NCI-H82 treated with DMSO at 0.1 percent for 48 hours (cell line): Measurements from ENCODE around the gene CCT7.

ENCODE experiments used
- DNase-seq: peaks from one replicate; lab custom pipeline; 2025; ENCODE audit not compliant: unreplicated experiment; lab: John Stamatoyannopoulos, UW

CCT7 gene

DNA sequence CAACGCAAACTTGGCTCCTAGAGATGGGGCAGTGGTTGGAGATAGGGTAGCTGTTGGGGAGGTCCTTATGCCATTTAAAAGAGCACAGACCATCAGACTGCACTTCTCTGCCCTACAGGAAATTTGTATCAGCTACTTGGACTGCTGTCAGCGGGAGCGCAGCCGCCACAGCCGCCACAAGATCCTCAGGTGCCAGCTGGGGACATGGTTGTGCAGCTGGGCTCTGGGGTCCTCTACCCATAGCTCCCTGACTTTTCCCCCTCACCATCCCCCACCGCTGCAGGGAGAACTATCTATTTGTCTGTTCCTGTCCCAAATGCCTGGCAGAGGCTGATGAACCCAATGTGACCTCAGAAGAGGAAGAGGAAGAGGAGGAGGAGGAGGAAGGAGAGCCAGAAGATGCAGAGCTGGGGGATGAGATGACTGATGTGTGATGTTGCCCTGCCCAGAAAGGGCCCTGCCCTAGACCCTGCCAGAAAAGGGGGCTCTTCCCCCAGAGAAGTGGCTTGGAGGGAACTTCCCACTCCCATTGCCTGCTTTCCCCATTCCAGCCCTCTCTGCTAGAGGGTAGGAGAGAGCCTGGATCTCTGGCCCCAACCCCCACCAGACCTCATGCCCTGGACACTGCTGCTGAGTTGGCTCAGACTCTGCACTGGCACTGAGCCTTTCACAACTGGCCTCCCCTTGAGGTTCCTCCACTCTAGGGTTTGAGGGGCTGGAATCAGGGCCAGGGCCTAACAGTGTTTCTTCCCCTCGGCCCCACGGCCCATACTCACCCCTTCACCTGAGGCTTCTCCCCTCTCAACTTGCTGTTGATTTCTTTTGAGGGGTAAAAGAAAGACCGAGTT, 8.4 kb upstream of the CCT7 start:
- DNase-seq: no peak

DNA sequence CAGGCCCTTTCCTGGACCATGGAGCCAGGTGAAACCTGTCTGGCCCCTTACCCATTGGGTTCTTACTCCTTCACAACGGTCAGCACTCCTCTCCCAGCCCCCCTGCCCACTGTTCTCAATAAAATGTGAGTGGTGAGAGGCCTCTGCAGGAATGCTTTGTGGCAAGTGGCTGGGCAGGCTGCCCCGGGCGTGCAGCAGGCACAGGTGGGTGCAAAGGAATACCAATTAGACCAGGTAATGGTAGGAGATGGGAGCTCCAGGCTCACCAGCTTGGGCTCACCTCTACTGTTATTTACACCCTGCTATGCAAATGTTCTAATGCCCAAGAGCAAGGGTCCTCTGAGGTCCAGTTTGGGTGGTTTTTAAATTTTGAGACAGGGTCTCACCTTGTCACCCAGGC, 7.0 kb upstream of the CCT7 start:
- no peak for DNase-seq

DNA sequence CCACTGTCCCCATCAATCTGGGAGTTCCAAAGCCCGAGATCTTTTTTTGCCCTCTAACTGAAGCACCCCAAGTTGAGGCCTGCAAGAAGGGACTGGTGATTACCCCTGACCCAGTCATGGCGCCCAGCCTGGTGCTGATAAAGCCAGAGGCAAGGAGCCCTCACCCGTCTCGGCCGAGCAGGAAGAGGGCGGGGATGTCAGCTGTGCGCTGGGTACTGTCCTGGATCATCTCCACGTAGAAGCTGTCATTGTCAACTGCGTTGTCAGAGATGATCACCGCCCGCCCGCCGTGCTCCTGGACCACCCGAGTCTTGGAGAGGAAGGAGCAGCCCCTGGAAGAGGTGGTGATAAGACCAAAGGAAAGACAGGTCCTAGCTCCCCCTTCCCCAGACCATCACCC, 5.5 kb upstream of the CCT7 start:
- DNase-seq: no peak

DNA sequence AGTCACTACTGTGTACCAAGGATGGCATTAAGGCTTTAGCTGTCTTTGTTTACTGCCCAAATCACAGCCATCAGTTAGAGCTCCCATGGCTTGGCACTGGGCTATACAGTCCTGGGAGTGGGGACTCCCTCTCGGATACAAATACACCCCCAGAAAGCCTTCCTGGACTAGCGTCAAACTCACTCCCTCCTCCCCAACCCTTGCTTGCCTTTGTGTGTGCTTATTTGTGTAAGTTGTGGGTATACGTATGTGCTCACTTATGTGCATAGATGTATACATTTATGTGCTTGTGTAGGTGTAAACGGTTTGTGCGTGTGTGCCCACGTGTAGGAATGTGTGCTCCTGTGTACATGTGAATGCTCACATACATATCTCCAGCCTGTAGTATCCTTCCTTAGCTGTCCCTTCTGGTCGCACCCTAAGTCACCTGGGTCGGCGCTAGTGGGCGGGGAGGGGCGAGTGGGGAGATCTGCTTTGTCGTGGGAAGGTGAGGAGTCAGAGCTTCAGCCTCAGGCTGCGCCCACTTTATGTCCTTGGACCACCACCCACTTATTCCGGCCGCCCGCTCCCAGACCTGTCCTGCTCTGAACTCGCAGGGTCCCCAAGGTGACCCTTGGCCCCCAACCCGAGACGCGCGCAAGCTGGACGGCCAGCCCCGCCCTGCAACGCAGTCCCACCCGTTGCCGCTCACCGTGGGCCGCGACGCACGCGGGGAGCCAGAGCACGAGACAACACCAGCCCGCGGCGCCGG, 1.5 kb upstream of the CCT7 start:
- no peak for DNase-seq

DNA sequence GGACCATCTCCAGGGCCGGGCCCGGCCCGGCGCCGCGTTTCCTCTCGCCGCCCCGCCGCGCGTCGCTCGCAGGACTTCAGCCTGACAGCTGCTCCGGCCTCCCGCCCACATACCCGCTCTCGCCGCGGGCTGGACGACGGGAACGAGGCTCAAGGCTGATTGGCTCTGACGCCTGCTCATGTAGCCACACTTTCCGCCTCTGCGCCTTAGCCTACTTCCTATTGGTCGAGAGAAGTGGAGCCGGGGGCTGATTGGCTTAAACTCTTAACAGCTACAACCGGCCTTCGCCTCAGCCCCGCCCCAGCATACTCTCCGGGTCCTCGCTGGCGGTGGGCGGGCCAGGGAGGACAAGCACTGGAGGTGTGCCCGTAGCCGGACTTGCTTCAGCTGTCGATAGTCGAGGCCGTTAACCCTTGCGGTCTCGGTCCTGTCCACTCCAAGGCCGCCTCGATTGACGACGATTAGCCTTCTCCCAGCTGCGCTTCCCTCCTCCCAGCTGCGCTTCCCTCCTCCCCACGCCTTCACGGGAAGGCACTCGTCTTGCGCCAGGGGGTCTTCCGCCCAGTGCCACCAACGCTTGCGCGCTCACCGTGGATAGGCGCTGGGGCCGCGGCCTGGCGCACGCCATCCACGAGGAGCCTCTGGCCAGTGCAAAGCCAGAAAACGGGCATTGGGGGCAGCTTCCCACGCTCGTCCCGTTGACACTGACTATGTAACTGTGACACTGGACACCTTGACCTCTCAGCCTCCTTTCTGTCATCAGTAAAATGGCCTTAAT, 765 bp upstream of the CCT7 start, which contains the start of gene PRADC1:
Gene PRADC1, minus strand, starts transcription at position 86 of the 778 bp plus-strand sequence. Its CDS starts 79 bp downstream, at position 7.
- peak; percentile 97 for DNase-seq

DNA sequence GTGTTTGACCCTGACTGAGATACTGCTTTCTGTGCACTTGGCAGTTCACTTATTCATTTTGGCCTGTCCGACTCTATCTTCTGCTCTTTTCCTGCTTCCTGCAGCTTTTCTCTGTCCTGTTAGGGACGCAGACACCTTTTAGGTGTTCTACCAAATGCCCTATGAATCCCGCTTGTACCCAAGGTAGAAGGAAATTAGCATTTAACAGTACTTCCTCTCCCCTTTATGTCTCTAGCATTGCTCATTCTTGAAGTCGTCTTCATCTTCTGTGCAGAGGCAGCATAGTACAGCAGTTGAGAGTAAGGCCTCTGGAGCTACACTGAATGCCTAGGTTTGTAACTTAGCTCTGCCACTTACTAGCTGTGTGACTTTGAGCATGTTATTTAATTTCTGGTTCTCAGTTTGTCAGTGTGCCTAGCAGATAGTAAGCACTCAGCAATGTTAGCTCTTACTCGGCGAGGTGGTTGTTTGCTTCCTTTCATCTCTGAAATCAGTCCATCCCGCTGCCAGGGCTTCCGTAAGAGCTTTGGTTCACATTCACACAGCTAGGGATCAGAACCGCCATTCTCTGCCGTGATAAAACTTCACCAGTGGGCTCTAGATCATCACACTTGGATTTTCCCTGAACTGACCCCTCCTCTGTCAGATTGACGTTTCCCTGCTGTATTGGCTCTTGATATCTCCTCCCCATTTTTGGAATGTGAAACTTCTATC, 1.4 kb downstream of the CCT7 start:
- DNase-seq: no peak

DNA sequence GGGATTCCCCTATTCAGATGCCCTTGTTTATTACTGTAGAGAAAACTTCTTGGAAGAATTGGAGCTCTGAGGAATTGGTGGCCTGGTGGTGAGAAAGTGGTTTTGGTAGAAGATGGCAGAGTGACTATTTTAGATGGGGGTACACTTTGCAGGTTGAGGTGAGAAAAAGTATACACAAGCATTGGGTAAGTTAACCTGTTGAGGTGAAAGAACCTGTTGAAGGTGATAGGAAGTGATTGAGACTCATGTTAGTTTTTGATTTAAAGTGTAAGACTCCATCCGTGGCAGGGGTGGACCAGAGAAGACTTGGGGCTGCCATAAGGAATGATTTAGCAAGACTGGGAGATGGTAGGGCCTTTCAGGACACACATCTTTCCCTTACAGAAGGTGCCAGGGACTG, 3.1 kb downstream of the CCT7 start:
- DNase-seq: no peak

DNA sequence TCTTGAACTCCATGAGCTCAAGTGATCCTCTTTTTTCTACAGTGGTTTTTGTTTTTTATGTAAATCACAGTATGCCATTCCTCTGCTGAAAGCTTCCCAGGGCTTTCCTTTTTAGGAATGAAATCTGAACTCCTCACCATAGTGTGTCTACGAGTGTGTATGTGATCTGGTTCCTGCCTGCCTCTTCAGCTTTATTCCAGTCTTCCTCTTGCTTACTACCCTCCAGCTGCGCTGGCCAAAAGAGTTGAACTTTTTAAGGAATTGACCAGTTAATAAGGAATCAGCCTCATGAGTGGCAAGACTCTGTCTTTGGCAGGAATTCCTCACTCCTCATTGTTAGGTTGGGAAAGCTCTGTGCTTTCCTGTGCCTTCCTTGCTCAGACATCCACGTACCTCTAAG, 4.0 kb downstream of the CCT7 start:
- DNase-seq: no peak

DNA sequence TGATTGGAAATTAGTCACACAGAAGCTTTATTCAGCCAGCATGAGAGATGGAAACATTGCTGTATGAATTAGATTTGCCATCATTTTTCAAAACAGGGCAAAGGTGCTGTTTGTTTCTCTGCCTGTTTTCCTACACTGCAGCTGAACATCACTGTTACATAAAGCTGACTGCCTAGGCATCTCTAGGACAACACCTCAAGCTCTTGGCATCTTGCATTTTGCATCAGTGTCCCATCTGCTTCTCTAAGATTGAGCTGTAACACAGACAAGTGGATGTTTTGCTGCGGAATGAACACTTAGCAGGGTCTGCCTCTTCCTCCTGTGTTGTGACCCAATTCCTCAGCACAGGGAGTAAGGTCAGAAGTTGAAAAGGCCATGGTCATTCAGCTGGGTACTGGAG, 4.9 kb downstream of the CCT7 start:
- no peak for DNase-seq

DNA sequence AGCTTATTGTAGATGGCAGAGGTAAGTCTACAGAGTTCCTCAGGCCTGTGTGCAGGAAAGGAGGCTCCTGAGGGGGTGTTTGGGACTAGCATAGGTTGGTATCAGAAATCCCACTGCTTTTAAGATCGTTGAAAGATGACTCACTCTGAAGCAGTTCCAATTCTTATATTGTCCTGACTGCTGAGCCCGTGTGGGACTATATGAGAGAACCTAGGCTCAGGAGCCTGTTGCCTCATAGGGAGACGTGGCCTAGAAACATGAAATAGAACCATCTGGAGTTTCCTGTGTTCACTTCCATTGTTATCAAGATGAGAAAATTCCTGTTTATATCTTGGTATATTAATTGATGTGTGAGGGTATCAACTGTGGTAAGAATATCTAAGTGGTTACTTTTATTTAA, 5.7 kb downstream of the CCT7 start:
- no peak for DNase-seq

DNA sequence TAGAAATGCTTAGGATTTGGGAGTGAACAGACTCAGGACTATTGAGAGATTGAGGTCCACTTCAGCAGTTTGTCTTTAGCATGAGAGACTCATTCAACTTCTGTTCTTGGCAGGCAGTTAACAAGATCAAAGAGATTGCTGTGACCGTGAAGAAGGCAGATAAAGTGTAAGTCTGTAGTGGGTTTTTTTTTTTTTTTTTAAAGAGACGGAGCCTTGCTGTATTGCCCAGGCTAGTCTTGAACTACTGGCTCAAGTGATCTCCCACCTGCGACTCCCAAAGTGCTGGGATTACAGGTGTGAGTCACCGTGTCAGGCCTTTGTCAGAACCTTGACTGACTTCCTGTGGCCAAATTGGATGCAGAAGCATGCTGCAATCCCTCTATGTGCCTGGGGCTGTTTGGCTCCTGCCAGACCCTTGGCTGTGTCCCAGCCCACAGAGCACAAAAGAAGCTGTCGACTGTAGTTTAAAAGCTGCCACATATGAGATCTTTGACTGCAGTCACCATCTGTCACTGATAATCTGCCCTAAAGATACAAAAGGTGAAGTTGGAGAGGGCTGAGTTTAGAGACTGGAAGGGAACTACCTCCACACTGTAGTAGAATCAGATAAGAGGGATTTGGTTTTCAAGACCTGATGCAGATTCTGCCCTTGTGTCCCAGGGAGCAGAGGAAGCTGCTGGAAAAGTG, 9.9 kb downstream of the CCT7 start:
- peak; percentile 87 for DNase-seq

DNA sequence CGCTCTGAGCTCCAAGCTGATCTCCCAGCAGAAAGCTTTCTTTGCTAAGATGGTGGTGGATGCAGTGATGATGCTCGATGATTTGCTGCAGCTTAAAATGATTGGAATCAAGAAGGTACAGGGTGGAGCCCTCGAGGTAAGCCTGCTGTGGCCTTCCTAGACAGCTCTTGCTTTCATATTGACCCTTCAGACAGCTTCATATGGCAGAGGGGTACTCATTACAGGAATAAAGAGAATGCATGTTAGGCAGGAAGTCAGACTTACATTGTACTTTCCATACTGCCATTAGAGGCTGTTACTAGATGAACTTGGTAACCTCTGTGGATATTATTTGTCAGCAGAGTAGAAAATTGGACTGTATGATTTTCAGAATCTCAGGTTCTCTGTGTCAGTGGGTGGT, 10.5 kb downstream of the CCT7 start:
- DNase-seq: no peak

DNA sequence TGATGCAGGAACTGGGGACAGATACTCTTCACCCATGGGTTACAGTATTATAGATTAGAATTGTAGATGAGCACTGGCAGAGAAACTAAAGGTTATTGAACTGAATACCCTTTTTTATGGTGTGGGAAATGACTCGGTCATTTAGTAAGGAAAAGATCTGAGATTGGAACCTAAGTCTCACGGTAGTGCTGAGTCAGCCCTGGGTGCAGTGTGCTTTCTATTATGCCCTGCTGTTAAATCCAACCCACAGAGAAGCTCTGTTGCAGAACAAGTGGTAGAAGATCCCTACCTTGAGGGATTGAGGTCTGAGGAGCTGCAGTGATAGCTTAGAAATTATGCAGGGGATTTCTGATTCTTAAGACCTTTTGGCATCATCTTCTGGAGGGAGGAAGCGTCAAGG, 12.7 kb downstream of the CCT7 start:
- DNase-seq: no peak

DNA sequence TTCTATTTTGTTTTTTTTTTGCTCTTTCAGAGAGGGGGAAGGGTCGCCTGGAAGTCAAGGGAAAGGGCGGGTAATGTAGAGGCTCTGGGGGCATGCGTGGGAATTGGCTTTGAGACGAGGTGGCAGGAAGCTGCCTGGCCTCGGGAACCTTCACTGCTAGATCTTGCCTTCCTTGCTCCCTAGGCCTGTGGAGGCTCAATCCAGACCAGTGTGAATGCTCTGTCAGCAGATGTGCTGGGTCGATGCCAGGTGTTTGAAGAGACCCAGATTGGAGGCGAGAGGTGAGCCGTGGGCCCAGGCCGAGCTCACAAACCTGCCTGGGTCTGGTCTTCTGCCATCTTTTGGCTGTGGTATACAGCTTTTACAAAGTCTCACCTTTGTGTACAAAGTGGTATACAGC, 15.5 kb downstream of the CCT7 start:
- no peak for DNase-seq

DNA sequence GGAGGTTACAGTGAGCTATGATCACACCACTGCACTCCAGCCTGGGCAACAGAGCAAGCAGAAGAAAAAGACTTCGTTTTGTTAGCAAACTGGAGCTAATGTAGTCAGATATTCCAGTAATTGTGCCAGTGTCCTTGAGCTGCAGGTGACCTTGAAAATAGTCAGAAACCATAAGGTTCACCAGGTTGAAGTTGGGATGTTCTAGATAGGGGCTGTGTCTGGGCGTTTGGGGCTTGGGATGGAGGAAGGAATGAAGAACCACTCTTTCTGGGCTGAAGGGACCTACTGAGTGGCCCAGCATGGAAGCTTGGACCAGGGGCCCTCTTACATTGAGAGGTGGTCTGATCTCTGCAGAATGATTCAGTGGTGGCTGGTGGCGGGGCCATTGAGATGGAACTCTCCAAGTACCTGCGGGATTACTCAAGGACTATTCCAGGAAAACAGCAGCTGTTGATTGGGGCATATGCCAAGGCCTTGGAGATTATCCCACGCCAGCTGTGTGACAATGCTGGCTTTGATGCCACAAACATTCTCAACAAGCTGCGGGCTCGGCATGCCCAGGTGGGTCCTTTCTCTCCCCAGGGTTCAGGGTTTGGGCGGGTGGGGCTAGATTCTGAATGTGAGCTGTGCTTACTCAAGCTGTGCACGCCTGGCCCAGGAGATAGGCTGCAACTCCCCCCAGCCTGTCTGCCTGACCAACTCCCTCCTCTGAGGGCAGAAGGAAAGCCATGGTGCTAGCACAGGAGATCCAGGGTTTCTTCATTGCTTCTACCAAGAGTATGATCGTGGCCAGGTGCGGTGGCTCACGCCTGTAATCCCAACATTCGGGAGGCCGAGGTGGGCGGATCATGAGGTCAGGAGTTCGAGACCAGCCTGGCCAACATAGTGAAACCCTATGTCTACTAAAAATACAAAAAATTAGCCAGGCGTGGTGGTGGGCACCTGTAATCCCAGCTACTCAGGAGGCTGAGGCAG, 17.1 kb downstream of the CCT7 start:
- DNase-seq: no peak

DNA sequence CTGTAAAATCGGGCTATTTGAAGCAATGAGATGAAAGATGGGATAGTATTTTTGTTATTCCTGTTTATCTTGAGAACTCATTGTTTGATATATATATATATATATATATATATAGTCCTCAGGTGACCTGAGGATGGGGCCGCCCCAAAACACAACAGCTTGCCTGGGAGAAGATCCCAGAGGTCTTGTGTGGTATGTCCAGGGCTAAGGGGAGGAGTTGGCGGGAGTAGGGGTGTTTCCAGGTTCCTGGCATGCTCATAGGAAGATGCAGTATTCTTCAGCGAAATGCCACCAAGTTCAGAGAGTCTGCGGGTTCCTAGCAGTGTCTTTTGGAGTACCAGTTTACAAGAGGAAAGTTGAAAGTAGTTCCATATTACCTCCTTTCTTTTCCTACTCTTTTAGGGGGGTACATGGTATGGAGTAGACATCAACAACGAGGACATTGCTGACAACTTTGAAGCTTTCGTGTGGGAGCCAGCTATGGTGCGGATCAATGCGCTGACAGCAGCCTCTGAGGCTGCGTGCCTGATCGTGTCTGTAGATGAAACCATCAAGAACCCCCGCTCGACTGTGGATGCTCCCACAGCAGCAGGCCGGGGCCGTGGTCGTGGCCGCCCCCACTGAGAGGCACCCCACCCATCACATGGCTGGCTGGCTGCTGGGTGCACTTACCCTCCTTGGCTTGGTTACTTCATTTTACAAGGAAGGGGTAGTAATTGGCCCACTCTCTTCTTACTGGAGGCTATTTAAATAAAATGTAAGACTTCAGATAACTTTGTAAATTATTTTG, 18.3 kb downstream of the CCT7 start:
- DNase-seq: no peak

DNA sequence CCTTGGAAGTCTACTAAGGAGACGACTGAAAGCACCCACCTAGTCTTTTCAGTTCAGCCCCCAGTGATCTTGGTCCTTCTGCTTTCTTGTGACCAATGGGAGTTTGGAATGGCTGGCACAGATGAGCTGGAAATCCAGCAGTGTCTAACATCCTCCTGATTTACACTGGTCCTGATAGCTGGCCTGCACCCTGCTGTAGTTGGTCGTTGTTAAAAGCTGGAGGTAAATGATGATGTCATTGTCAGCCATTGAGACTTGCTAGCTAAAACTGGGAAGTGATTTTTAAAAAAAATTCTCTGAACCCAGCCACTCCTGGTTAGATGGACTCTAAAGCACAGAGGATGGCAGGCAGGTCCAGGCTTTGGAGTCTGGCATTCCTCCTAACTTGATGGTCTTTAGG, 19.3 kb downstream of the CCT7 start:
- DNase-seq: no peak

DNA sequence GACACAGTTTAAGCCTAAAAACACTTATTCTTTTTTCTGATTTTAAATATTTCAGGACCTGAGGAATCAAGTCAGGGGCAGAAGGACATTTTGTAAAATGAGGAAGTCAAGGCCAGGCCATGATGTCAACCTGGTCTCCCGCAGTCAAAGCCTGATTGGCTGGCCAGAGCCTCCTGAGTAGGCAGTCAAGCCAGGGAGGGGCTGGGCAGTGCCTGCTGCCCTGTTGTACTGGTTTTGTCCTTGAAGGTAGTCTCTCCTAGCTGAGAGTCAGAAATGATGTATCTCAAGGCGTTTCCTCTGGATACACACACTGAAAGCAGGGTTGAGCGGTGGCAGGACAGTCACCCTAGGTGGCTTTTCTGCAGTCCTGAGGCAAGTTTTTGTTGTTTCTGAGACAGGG, 19.8 kb downstream of the CCT7 start:
- no peak for DNase-seq
